ENCODE data around the gene CST1.

The CST1 gene

DNA sequence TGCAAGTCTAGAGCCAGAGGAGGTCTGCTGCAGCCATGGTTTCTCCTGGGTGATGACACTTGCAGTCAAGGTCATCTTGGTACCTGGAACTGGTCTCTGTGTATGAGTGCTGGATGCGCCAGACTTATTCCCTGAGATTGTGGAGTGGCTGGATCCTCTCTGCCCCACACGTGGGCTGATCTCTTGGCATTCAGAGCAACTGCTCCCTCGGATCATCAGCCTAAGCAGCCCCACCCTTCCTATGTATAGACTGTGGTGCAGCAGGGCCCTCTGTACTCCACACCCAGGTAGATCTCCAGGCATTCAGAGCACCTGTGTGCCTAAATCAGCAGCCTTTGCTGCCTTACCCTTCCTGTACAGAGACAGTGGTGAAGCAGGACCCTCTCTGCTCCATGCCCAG lies 49.8 kb downstream of the CST1 start:
- TF ChIP-seq, protein P1, sequence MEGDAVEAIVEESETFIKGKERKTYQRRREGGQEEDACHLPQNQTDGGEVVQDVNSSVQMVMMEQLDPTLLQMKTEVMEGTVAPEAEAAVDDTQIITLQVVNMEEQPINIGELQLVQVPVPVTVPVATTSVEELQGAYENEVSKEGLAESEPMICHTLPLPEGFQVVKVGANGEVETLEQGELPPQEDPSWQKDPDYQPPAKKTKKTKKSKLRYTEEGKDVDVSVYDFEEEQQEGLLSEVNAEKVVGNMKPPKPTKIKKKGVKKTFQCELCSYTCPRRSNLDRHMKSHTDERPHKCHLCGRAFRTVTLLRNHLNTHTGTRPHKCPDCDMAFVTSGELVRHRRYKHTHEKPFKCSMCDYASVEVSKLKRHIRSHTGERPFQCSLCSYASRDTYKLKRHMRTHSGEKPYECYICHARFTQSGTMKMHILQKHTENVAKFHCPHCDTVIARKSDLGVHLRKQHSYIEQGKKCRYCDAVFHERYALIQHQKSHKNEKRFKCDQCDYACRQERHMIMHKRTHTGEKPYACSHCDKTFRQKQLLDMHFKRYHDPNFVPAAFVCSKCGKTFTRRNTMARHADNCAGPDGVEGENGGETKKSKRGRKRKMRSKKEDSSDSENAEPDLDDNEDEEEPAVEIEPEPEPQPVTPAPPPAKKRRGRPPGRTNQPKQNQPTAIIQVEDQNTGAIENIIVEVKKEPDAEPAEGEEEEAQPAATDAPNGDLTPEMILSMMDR (conservative IDR thresholded peaks at IDR 0.05; ENCODE audit: control insufficient read depth, insufficient read depth, low read depth, low read length): no peak
- no peak for DNase-seq (ENCODE audit: low read depth)
- no peak overlapping the region for H3K4me3 ChIP-seq (ENCODE audit: control insufficient read depth, low read depth, low read length)

DNA sequence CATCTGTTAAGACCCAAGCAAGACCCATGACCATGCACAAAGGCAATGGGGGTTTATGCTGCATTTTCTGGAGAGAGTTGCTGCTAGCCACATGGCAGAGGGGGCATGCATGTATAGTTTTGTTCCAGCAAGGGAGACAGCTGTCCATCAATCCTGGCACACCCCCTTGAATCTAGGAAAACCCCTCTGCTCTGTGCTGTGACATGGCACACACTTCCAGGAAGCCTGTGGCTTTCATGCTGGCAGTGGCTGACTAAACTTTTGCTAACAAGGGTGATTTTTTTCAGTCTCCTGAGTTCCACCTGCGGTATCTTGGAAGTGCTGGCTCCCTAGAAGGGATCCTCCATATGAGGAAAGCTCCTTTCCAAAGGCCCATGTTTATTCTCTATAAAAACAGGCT lies 52.8 kb downstream of the CST1 start:
- TF ChIP-seq, protein P1 (conservative IDR thresholded peaks at IDR 0.05; ENCODE audit: control insufficient read depth, insufficient read depth, low read depth, low read length): no peak
- H3K4me3 ChIP-seq (ENCODE audit: control insufficient read depth, low read depth, low read length): no peak overlapping the region
- no peak for DNase-seq (ENCODE audit: low read depth)
